Astrocyte of the spinal cord (primary cell): ENCODE results near the gene AQP5.

Experiments
- DNase-seq: peaks from one replicate; pipeline ENCODE4 v3.0.0; 2011; ENCODE audit warnings: low read depth, low spot score
- H3K4me3 ChIP-seq: 2 replicates; pipeline ENCODE4 v1.5.1; 2011; ENCODE audit warnings: low read depth, mild to moderate bottlenecking, low read length, moderate library complexity
- CTCF ChIP-seq: IDR thresholded peaks from 2 replicates; pipeline ENCODE4 v1.5.1; 2012; ENCODE audit warnings: low read depth, mild to moderate bottlenecking, low read length, inconsistent platforms
- in situ Hi-C: cut with HindIII; loops from 2 replicates; pipeline ENCODE4 v1.10.0; 2017; ENCODE audit warnings: low sequenced_read_pairs

Gene AQP5

GRCh38 chr12:49961111-49961922 lies at the start of gene AQP5:
Gene AQP5 (plus strand): TSS chr12:49961872. CDS start chr12:49962018, 146 bp downstream.
- in situ Hi-C loops: no loop called here
- no peak for DNase-seq
- TF ChIP-seq CTCF: no peak
- no peak within 1 kb of the TSS for H3K4me3 ChIP-seq

- in situ Hi-C loops: no loop called here
- no peak for TF ChIP-seq CTCF
- H3K4me3 ChIP-seq: no peak overlapping the region
- no peak for DNase-seq
These were observed 49.1 kb upstream of the AQP5 start for GRCh38 chr12:49912345-49913255.

GRCh38 chr12:49916129-49916919 lies 45.3 kb upstream of the AQP5 start:
- no peak overlapping the region for H3K4me3 ChIP-seq
- no peak for DNase-seq
- in situ Hi-C loops: no loop called here
- no peak for TF ChIP-seq CTCF

GRCh38 chr12:49917166-49917787 lies 44.4 kb upstream of the AQP5 start:
- DNase-seq: no peak
- H3K4me3 ChIP-seq: no peak overlapping the region
- in situ Hi-C loops: no loop called here
- no peak for TF ChIP-seq CTCF

- no peak for TF ChIP-seq CTCF
- H3K4me3 ChIP-seq: no peak overlapping the region
- in situ Hi-C loops: no loop called here
- no peak for DNase-seq
These were observed 43.9 kb upstream of the AQP5 start for GRCh38 chr12:49917788-49918173.
